Heart right ventricle (tissue), 16 donors: ENCODE data around the gene GLS2. TPM values are rescaled to one million over a fixed set of nuclear protein-coding genes. Genes with fewer than 3 reads are reported as not detected.
"Not testable (repeated sequence)": the region's sequence is repeated elsewhere in the genome, so short reads cannot be mapped to it uniquely, and the experiment has no call there.

Experiments used
- ATAC-seq, 8 donors: fragments of 200-7000 bp; cut with Tn5 transposase; one replicate each; pipeline ENCODE4 v1.9.1; 2020; ENCODE audit warnings: mild to moderate bottlenecking in 8 of 8, moderate library complexity in 8 of 8, moderate number of reproducible peaks in 1 of 8
- DNase-seq, 2 donors: peaks; one replicate each; pipeline ENCODE4 v3.0.0-alpha.2; 2020
- H3K27ac ChIP-seq, 10 donors: fragments of 200-600 bp; sonication (generic) in 2 of 10; one replicate each; pipeline versions ENCODE4 v1.5.0 to v1.8.0; 2020 to 2022; ENCODE audit warnings: mild to moderate bottlenecking in 3 of 10
- H3K27me3 ChIP-seq, 7 donors: fragments of 200-600 bp; one replicate each; pipeline ENCODE4 v1.8.0; 2021 to 2022; ENCODE audit warnings: mild to moderate bottlenecking in 2 of 7
- H3K36me3 ChIP-seq, 9 donors: fragments of 200-600 bp; sonication (generic) in 1 of 9; one replicate each; pipeline versions ENCODE4 v1.5.0 to v1.8.0; 2020 to 2022; ENCODE audit warnings: mild to moderate bottlenecking in 2 of 9
- H3K4me1 ChIP-seq, 9 donors: fragments of 200-600 bp; sonication (generic) in 1 of 9; one replicate each; pipeline versions ENCODE4 v1.5.0 to v1.8.0; 2020 to 2022; ENCODE audit warnings: mild to moderate bottlenecking in 4 of 9
- H3K4me3 ChIP-seq, 10 donors: fragments of 200-600 bp; sonication (generic) in 2 of 10; one replicate each; pipeline versions ENCODE4 v1.5.0 to v1.8.0; 2020 to 2022; ENCODE audit warnings: mild to moderate bottlenecking in 7 of 10, moderate library complexity in 2 of 10
- H3K9me3 ChIP-seq, 11 donors: fragments of 200-600 bp in 10 of 11; sonication (generic) in 2 of 11; one replicate each; pipeline versions ENCODE4 v1.5.0 to v1.8.0; 2013 to 2022; ENCODE audit warnings: mild to moderate bottlenecking in 2 of 11, control low read depth in 1 of 11, moderate library complexity in 1 of 11
- CTCF ChIP-seq, 9 donors: fragments of 200-600 bp; sonication (generic) in 2 of 9; IDR thresholded peaks; one replicate each; pipeline versions ENCODE4 v1.5.0 to v1.8.0; 2021 to 2022; ENCODE audit warnings: antibody characterized with exemption in 9 of 9, mild to moderate bottlenecking in 5 of 9, moderate library complexity in 1 of 9
- WGBS, 2 donors: extraction: QIAGEN DNeasy Blood & Tissue Kit; methylation state at CpG; one replicate each; pipeline ENCODE4 v1.1.7; 2013; ENCODE audit warnings: inconsistent platforms in 1 of 2; 5-methylcytosine and 5-hydroxymethylcytosine counted together
- intact Hi-C, 10 donors: fragments of 100-400 bp; cut with DNase I; formaldehyde crosslinking; loops; one replicate each; pipeline versions ENCODE4 v1.11.1 to v1.14.2; 2022
- polyA plus RNA-seq, 2 donors: library from polyadenylated mRNA; stranded (reverse); fragments of 200-250 nt; gene quantifications; one replicate each; pipeline ENCODE4 v1.2.3, GENCODE V29; 2013
- total RNA-seq, 10 donors: library from RNA; stranded (reverse); fragmentation: NEBNext Ultra II Directional in 3 of 10; extraction: Animal tissue kit (Norgen Biotek cat#: 25700) in 3 of 10; gene quantifications; one replicate each; pipeline versions ENCODE4 v1.2.1 to v1.2.4, GENCODE V29; 2021 to 2023
- donor health status: Arrhythmogenic right ventricular cardiomyopathy.
- donor health status: ischemic (EF 13 %, LVEDD 7.1; RV severe dilation, severe dysfunction).
- donor health status: healthy with polysubstance abuse.
- donor health status: DM: no; HTN: yes; CAD: no.
- donor health status: DM: no; HTN: no; CAD: no.
- donor health status: ischemic (EF 25% LVEDD 6.9; RV normal size, moderate dysfunction).
- donor health status: ischemic (EF 25% LVEDD 5.7; RV mildly dilated, moderate dysfunction).
- donor health status: healthy.
- donor health status: DM: yes; HTN: yes; CAD: no.
- donor health status: Ischemic cardiomyopathy.
- donor health status: ischemic (EF 35%, LVEDD 5.7; RV mildly dilated, moderate dysfunction).
- donor health status: nonischemic (EF 11% LVEDD 7.7; RV severe dilation, severe dysfunction).
- donor health status: DM: yes; HTN: yes; CAD: no.
- donor health status: PGD.
- donor health status: ischemic (EF 29% LVEDD 5.4; RV normal size, mild dysfunction).
- donor health status: nonischemic (EF 23%, LVEDD 6.1; RV moderate dilation, normal function).

The GLS2 gene
- total and polyA plus RNA-seq, 12 donors = 0.19 to 1.4 (median 0.52) TPM

DNA sequence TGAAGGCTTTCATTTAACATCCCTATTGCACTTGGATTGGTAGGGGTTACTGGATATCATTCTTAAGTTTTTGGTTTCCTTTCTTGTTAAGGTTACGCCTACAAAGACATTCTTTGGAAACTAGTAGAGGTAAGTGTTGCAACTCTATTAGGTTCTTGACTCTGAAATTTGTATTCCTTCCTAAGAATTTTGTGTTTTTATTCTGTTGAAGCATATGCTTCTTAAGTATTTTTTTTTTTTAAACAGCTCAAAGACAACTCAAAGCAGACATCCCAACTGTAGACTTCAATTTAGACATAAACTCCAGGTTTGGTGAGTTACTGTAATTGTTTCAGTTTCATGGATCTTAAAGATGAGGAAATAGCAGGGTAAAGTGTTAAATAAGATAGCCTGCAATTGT lies 32.5 kb upstream of the GLS2 start:
- no peak for TF ChIP-seq CTCF (IDR thresholded peaks at IDR 0.05)
- H3K27me3 ChIP-seq = no peaks in the 10 kb centered on the region
- H3K9me3 ChIP-seq = no peaks in the 10 kb centered on the region
- DNase-seq = no peak
- peak overlapping the region in 9 of 10 donors; percentile 45 to 74 (median 63) for H3K4me3 ChIP-seq
- H3K36me3 ChIP-seq = no peaks in the 10 kb centered on the region
- peak overlapping the region; percentile 83 to 97 (median 90) for H3K27ac ChIP-seq
- intact Hi-C loops = loop anchor here in 5 of 10 donors (2.0 to 5.0 kb wide), 4 partner anchors 44 to 112 kb away; partner anchors contain the start of gene BAZ2A (in 2 of the 5)
- peak in 4 of 8 donors; percentile 22 to 30 (median 28) for ATAC-seq
- peaks cover 7 to 63% (median 42%) of the 10 kb centered on the region in 9 donors for H3K4me1 ChIP-seq
- 36 to 57% methylated on average over 1 of the region's 1 CpG for WGBS, 2 donors

- Histone ChIP-seq H3K36me3 (no peaks in the 10 kb centered on the region), H3K4me1 (peaks cover 7 to 63% (median 39%) of the 10 kb centered on the region in 9 donors), H3K9me3 (no peaks in the 10 kb centered on the region), H3K4me3 (peak overlapping the region in 9 of 10 donors; percentile 45 to 74 (median 63)), H3K27ac (peak overlapping the region; percentile 83 to 97 (median 90)), H3K27me3 (no peaks in the 10 kb centered on the region)
- TF ChIP-seq CTCF (IDR thresholded peaks at IDR 0.05) = no peak
- intact Hi-C loops = loop anchor here in 5 of 10 donors (2.0 to 5.0 kb wide), 4 partner anchors 45 to 112 kb away; partner anchors contain the start of gene BAZ2A (in 2 of the 5)
- peak; percentile 61 to 80 (median 72) for ATAC-seq
- DNase-seq = peak in 1 of 2 donors; percentile 64
- 32 to 37% methylated on average over 3 of the region's 3 CpGs for WGBS, 2 donors
These were observed 32.1 kb upstream of the GLS2 start for GRCh38 chr12:56520048-56520447.

DNA sequence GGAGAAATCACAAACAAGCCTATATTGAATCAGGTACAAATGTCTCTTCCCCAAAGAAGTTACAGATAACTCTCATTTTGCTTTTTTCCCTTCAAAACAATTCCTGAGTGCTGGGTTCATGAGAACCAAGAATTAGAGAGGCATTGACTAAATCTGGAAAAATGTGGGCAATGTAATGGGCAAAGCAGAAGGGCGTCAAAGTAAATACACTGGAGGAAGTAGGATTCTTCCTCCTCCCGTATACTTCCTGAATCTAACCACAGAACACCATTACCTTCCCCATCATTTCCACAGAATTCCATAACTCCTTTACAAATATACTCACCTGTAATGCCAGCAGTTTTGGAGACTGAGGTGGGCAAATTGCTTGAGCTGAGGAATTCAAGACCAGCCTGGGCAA lies 30.6 kb upstream of the GLS2 start:
- Histone ChIP-seq H3K9me3 (no peaks in the 10 kb centered on the region), H3K36me3 (no peaks in the 10 kb centered on the region), H3K27me3 (no peaks in the 10 kb centered on the region), H3K4me3 (no peak overlapping the region), H3K27ac (peak overlapping the region in 7 of 10 donors; percentile 83 to 95 (median 91)), H3K4me1 (peaks cover 7 to 53% (median 28%) of the 10 kb centered on the region in 9 donors)
- no peak for DNase-seq
- ATAC-seq = no peak
- WGBS, 2 donors = 59 to 66% methylated on average over 2 of the region's 2 CpGs
- TF ChIP-seq CTCF (IDR thresholded peaks at IDR 0.05) = no peak
- intact Hi-C loops = loop anchor here in 3 of 10 donors (5.0 to 10.0 kb wide), 2 partner anchors 114 to 116 kb away; partner anchors contain the start of gene BAZ2A (in 3 of the 3)

- Histone ChIP-seq H3K27me3 (no peaks in the 10 kb centered on the region), H3K36me3 (no peaks in the 10 kb centered on the region), H3K4me1 (peaks cover 7 to 46% (median 28%) of the 10 kb centered on the region in 9 donors), H3K9me3 (no peaks in the 10 kb centered on the region), H3K4me3 (no peak overlapping the region), H3K27ac (peak overlapping the region in 1 of 10 donors; percentile 95)
- no peak for DNase-seq
- no peak for TF ChIP-seq CTCF (IDR thresholded peaks at IDR 0.05)
- 94 to 95% methylated on average over 2 of the region's 2 CpGs for WGBS, 2 donors
- intact Hi-C loops = loop anchor here in 3 of 10 donors (5.0 to 10.0 kb wide), 2 partner anchors 114 to 117 kb away; partner anchors contain the start of gene BAZ2A (in 3 of the 3)
- ATAC-seq = no peak
These were observed 29.9 kb upstream of the GLS2 start for GRCh38 chr12:56517854-56518253.

GRCh38 chr12:56514014-56514318 lies 26.0 kb upstream of the GLS2 start:
- ATAC-seq = peak in 5 of 8 donors; percentile 11 to 53 (median 29)
- not testable (repeated sequence) for H3K36me3 ChIP-seq, DNase-seq, H3K27me3 ChIP-seq, H3K4me3 ChIP-seq, H3K9me3 ChIP-seq
- intact Hi-C loops = loop anchor here in 6 of 10 donors (1.0 to 10.0 kb wide), 6 partner anchors 57 to 121 kb away; partner anchors contain the start of gene BAZ2A (in 2 of the 6)
- Histone ChIP-seq H3K4me1 (peaks cover 0 to 17% (median 7%) of the 10 kb centered on the region in 9 donors), H3K27ac (peak overlapping the region in 1 of 10 donors; percentile 55)
- WGBS, 2 donors = 56 to 63% methylated on average over 4 of the region's 4 CpGs
